Colonic mucosa (tissue), 4 donors: Measurements from ENCODE around the gene NAT16. TPM values are rescaled to one million over a fixed set of nuclear protein-coding genes. Genes with fewer than 3 reads are reported as not detected.

Experiments used
- DNase-seq: peaks from one replicate; pipeline ENCODE4 v3.0.0-alpha.2; 2020
- H3K27ac ChIP-seq: fragments of 200-600 bp; one replicate; pipeline ENCODE4 v1.8.0; 2021
- H3K27me3 ChIP-seq: fragments of 200-600 bp; one replicate; pipeline ENCODE4 v1.8.0; 2021
- H3K36me3 ChIP-seq: fragments of 200-600 bp; one replicate; pipeline ENCODE4 v1.8.0; 2021
- H3K4me1 ChIP-seq: fragments of 200-600 bp; one replicate; pipeline ENCODE4 v1.8.0; 2021; ENCODE audit warnings: mild to moderate bottlenecking
- H3K4me3 ChIP-seq: fragments of 200-600 bp; one replicate; pipeline ENCODE4 v1.8.0; 2021
- H3K9ac ChIP-seq, 2 donors: one replicate each; pipeline ENCODE4 v1.7.0; 2013; ENCODE audit warnings: control low read depth in 2 of 2, low read depth in 2 of 2, low read length in 2 of 2
- H3K9me3 ChIP-seq: fragments of 200-600 bp; one replicate; pipeline ENCODE4 v1.8.0; 2021
- CTCF ChIP-seq: fragments of 200-600 bp; IDR thresholded peaks from one replicate; pipeline ENCODE4 v1.8.0; 2022; ENCODE audit warnings: antibody characterized with exemption, mild to moderate bottlenecking
- intact Hi-C: fragments of 100-400 bp; cut with DNase I; formaldehyde crosslinking; loops from one replicate; pipeline ENCODE4 v1.14.1; 2022
- total RNA-seq, 2 donors: library from RNA; stranded (reverse); fragmentation: NEBNext Ultra II Directional in 1 of 2; extraction: Animal tissue kit (Norgen Biotek cat#: 25700) in 1 of 2; gene quantifications; one replicate each; pipeline ENCODE4 v1.2.1, GENCODE V29; 2021
- donor health status: healthy.
- donor health status: DM: no; HTN: no; CAD: no.
- donor health status: DM: no; HTN: no; CAD: no.

The NAT16 gene
- total RNA-seq, 2 donors from 2014 or later = not detected

- H3K36me3 ChIP-seq = peaks cover 7% of the 10 kb centered on the region
- DNase-seq = no peak
- no peaks in the 10 kb centered on the region for H3K9me3 ChIP-seq
- peaks cover 21% of the 10 kb centered on the region for H3K27me3 ChIP-seq
- TF ChIP-seq CTCF = no peak
- no peak overlapping the region for H3K4me3 ChIP-seq
- H3K9ac ChIP-seq = no peak overlapping the region
- intact Hi-C loops = no loop called here
- H3K27ac ChIP-seq = no peak overlapping the region
- peaks cover 10% of the 10 kb centered on the region for H3K4me1 ChIP-seq
Measured at GRCh38 chr7:101159696-101160674, 20.1 kb downstream of the NAT16 start.

- intact Hi-C loops = no loop called here
- H3K36me3 ChIP-seq = peaks cover 7% of the 10 kb centered on the region
- TF ChIP-seq CTCF = no peak
Measured at GRCh38 chr7:101156866-101157589, 23.1 kb downstream of the NAT16 start.

GRCh38 chr7:101156277-101156676 is 23.8 kb downstream of the NAT16 start:
- Histone ChIP-seq H3K9me3 (no peaks in the 10 kb centered on the region), H3K27me3 (no peaks in the 10 kb centered on the region), H3K4me3 (no peak overlapping the region), H3K9ac (no peak overlapping the region), H3K27ac (no peak overlapping the region), H3K36me3 (peaks cover 7% of the 10 kb centered on the region), H3K4me1 (no peaks in the 10 kb centered on the region)
- no peak for DNase-seq
- TF ChIP-seq CTCF = no peak
- intact Hi-C loops = no loop called here

More at GRCh38 chr7:101156866-101157589, 23.1 kb downstream of the NAT16 start:
- DNase-seq = peak; percentile 83
- no peak overlapping the region for H3K27ac ChIP-seq
- H3K27me3 ChIP-seq = peaks cover under 1% of the 10 kb centered on the region
- no peaks in the 10 kb centered on the region for H3K9me3 ChIP-seq
- peak overlapping the region in 1 of 2 donors; percentile 49 for H3K9ac ChIP-seq
- H3K4me1 ChIP-seq = no peaks in the 10 kb centered on the region
- H3K4me3 ChIP-seq = no peak overlapping the region

- Histone ChIP-seq H3K4me3 (peak overlapping the region; percentile 95), H3K9ac (peak overlapping the region; percentile 73 to 76), H3K9me3 (no peaks in the 10 kb centered on the region), H3K27me3 (no peaks in the 10 kb centered on the region), H3K36me3 (peaks cover 7% of the 10 kb centered on the region), H3K27ac (no peak overlapping the region), H3K4me1 (no peaks in the 10 kb centered on the region)
- no peak for TF ChIP-seq CTCF
- intact Hi-C loops = no loop called here
- DNase-seq = no peak
Measured at GRCh38 chr7:101155303-101155702, 24.8 kb downstream of the NAT16 start.

- Histone ChIP-seq H3K9ac (peak overlapping the region; percentile 73 to 76), H3K27ac (peak overlapping the region; percentile 57), H3K9me3 (no peaks in the 10 kb centered on the region), H3K4me1 (no peaks in the 10 kb centered on the region), H3K36me3 (peaks cover 7% of the 10 kb centered on the region), H3K4me3 (peak overlapping the region; percentile 95), H3K27me3 (no peaks in the 10 kb centered on the region)
- peak; percentile 42 for DNase-seq
- intact Hi-C loops = no loop called here
- no peak for TF ChIP-seq CTCF
Measured at GRCh38 chr7:101154693-101155102, 25.4 kb downstream of the NAT16 start.
